HepG2 (cell line): ENCODE measurements around the gene RAP2A. TPM values are rescaled to one million over a fixed set of nuclear protein-coding genes. Genes with fewer than 3 reads are reported as not detected.

Source experiments
- ATAC-seq: fragments of 200-7000 bp; cut with Tn5 transposase; 3 replicates; pipeline ENCODE4 v1.9.1; 2020; ENCODE audit warnings: mild to moderate bottlenecking, moderate library complexity
- BruUV-seq: library from RNA; stranded (reverse); fragments of 400-500 nt; replicated peaks from 2 replicates; lab custom pipeline; 2021; lab: Mats Ljungman, UMichigan
- CTCF ChIA-PET: fragments of 300-600 bp; formaldehyde crosslinking; extraction: SDS; loops from one replicate; lab custom pipeline; 2021; ENCODE audit warnings: low total read pairs, inconsistent platforms, low intra/inter-chr PET ratio; lab: Yijun Ruan, JAX
- POLR2A ChIA-PET: fragments of 350-600 bp; sonication (Branson Sonifier 250); formaldehyde crosslinking; loops from one replicate; lab custom pipeline; 2020; ENCODE audit warnings: antibody characterized with exemption, inconsistent platforms; lab: Yijun Ruan, JAX
- DNase-seq: peaks from one replicate; pipeline ENCODE4 v3.0.0-alpha.2; 2015; ENCODE audit warnings: low spot score
- FAIRE-seq: peaks from 3 replicates; lab custom pipeline; 2011; peaks lifted over from hg19 to GRCh38; lab: Jason Lieb, UNC
- H2AFZ ChIP-seq: one replicate; pipeline ENCODE4 v1.6.1; 2011; ENCODE audit warnings: low read length, inconsistent platforms
- H3K27ac ChIP-seq: fragments of 300-600 bp; 3 replicates; pipeline ENCODE4 v1.8.0; 2011; ENCODE audit warnings: mixed run types, mild to moderate bottlenecking, mixed read lengths, low read length, inconsistent platforms; ENCODE audit not compliant: insufficient read depth; ENCODE audit errors: extremely low read length
- H3K27me3 ChIP-seq, 2 experiments: fragments of 200-600 bp in 1 of 2; 2 replicates in 1 of 2; 3 replicates in 1 of 2; pipeline versions ENCODE4 v1.6.0 to v1.8.0; 2011; ENCODE audit warnings: low read length in 2 of 2, mild to moderate bottlenecking in 2 of 2, moderate library complexity in 2 of 2, inconsistent platforms in 1 of 2; ENCODE audit not compliant: insufficient read depth in 2 of 2, control insufficient read depth in 1 of 2
- H3K36me3 ChIP-seq, 2 experiments: fragments of 200-600 bp in 1 of 2; replicated peaks in 1 of 2; 2 replicates in 1 of 2; 3 replicates in 1 of 2; pipeline versions ENCODE4 v1.5.1 to v1.8.0; 2011; ENCODE audit warnings: low read length in 2 of 2, inconsistent platforms in 1 of 2; ENCODE audit not compliant: insufficient read depth in 2 of 2, control insufficient read depth in 1 of 2
- H3K4me1 ChIP-seq: 2 replicates; pipeline ENCODE4 v1.5.1; 2012; ENCODE audit warnings: low read length, inconsistent platforms; ENCODE audit not compliant: insufficient read depth
- H3K4me2 ChIP-seq: 2 replicates; pipeline ENCODE4 v1.6.0; 2011; ENCODE audit warnings: low read depth, low read length, inconsistent platforms
- H3K4me3 ChIP-seq, 3 experiments: fragments of 200-600 bp in 1 of 3; sonication (generic), shearing (Covaris generic) in 1 of 3; replicated peaks in 1 of 3; 2 replicates each; pipeline ENCODE4 v1.5.1; 2011 to 2016; ENCODE audit warnings: low read length in 3 of 3, inconsistent platforms in 2 of 3, low read depth in 2 of 3, mild to moderate bottlenecking in 2 of 3, control low read depth in 1 of 3, mixed read lengths in 1 of 3; ENCODE audit not compliant: insufficient read depth in 1 of 3
- H3K79me2 ChIP-seq: one replicate; pipeline ENCODE4 v1.6.1; 2011; ENCODE audit warnings: low read length, inconsistent platforms; ENCODE audit not compliant: insufficient read depth
- H3K9ac ChIP-seq: 2 replicates; pipeline ENCODE4 v1.6.0; 2011; ENCODE audit warnings: mild to moderate bottlenecking, low read depth, low read length, inconsistent platforms; ENCODE audit not compliant: insufficient read depth
- H3K9me3 ChIP-seq: 2 replicates; pipeline ENCODE4 v1.5.1; 2012; ENCODE audit warnings: mild to moderate bottlenecking, low read length
- H4K20me1 ChIP-seq: 2 replicates; pipeline ENCODE4 v1.6.0; 2011; ENCODE audit warnings: inconsistent platforms, mild to moderate bottlenecking, low read length, moderate library complexity; ENCODE audit not compliant: insufficient read depth
- ARID5B ChIP-seq: IDR thresholded peaks from 2 replicates; pipeline ENCODE4 v1.4.0; 2020; ENCODE audit warnings: mild to moderate bottlenecking, missing genetic modification reagents
- BRCA1 ChIP-seq: sonication (generic); formaldehyde crosslinking; IDR thresholded peaks from 2 replicates; pipeline ENCODE4 v1.4.0; 2020; ENCODE audit warnings: missing genetic modification reagents
- DBP ChIP-seq: sonication (generic); formaldehyde crosslinking; IDR thresholded peaks from 2 replicates; pipeline ENCODE4 v1.4.0; 2020; ENCODE audit warnings: missing genetic modification reagents; ENCODE audit errors: not compliant biosample characterization
- DR1 ChIP-seq: sonication (generic); formaldehyde crosslinking; IDR thresholded peaks from 2 replicates; pipeline ENCODE4 v1.8.0; 2021; ENCODE audit warnings: mild to moderate bottlenecking, missing genetic modification reagents, inconsistent platforms
- FOXA1 ChIP-seq, 2 experiments: fragments of 450-650 bp in 1 of 2; sonication (generic) in 1 of 2; formaldehyde crosslinking in 1 of 2; IDR thresholded peaks; 2 replicates each; pipeline versions ENCODE4 v1.4.0 to v1.6.1; 2016 to 2020; ENCODE audit warnings: missing genetic modification reagents in 1 of 2
- FOXP4 ChIP-seq: sonication (generic); formaldehyde crosslinking; IDR thresholded peaks from 2 replicates; pipeline ENCODE4 v1.4.0; 2020; ENCODE audit warnings: missing genetic modification reagents
- GATAD2A ChIP-seq: IDR thresholded peaks from 2 replicates; pipeline ENCODE4 v1.6.1; 2016
- KLF11 ChIP-seq: IDR thresholded peaks from 2 replicates; pipeline ENCODE4 v1.6.1; 2016; ENCODE audit warnings: missing compliant biosample characterization
- NCOR1 ChIP-seq: fragments of 200-600 bp; sonication (generic); IDR thresholded peaks from 2 replicates; pipeline ENCODE4 v1.7.0; 2017; ENCODE audit warnings: antibody characterized with exemption, low read length, borderline replicate concordance
- SP4 ChIP-seq: sonication (generic); formaldehyde crosslinking; IDR thresholded peaks from 2 replicates; pipeline ENCODE4 v1.8.1; 2023; ENCODE audit warnings: mild to moderate bottlenecking, missing genetic modification reagents
- ZBTB2 ChIP-seq: sonication (generic); formaldehyde crosslinking; IDR thresholded peaks from 2 replicates; pipeline ENCODE4 v1.8.0; 2022; ENCODE audit warnings: low read depth, missing genetic modification reagents
- ZNF432 ChIP-seq: sonication (generic); formaldehyde crosslinking; IDR thresholded peaks from 2 replicates; pipeline ENCODE4 v1.5.0; 2020; ENCODE audit warnings: missing genetic modification reagents, mild to moderate bottlenecking, borderline replicate concordance
- ZNF713 ChIP-seq: sonication (generic); formaldehyde crosslinking; IDR thresholded peaks from 2 replicates; pipeline ENCODE4 v1.4.0; 2020; ENCODE audit warnings: mild to moderate bottlenecking, missing genetic modification reagents
- ZNF775 ChIP-seq: sonication (generic); formaldehyde crosslinking; IDR thresholded peaks from 2 replicates; pipeline ENCODE4 v1.4.0; 2020; ENCODE audit warnings: missing genetic modification reagents, mild to moderate bottlenecking, moderate library complexity, borderline replicate concordance
- ZNF782 ChIP-seq: sonication (generic); formaldehyde crosslinking; IDR thresholded peaks from 2 replicates; pipeline ENCODE4 v1.4.0; 2020; ENCODE audit warnings: missing genetic modification reagents, mild to moderate bottlenecking, borderline replicate concordance
- WGBS: methylation state at CpG from one replicate; pipeline ENCODE4 v1.1.6; 2017; ENCODE audit warnings: low lambda C conversion rate; 5-methylcytosine and 5-hydroxymethylcytosine counted together
- in situ Hi-C: cut with HindIII; loops from 2 replicates; pipeline ENCODE4 v1.10.0; 2017; ENCODE audit warnings: low pct_unique_long_range_greater_than_20kb; ENCODE audit not compliant: extremely low pct_ligation_motif_present
- intact Hi-C: fragments of 100-400 bp; cut with micrococcal nuclease; formaldehyde crosslinking; loops from one replicate; pipeline ENCODE4 v1.10.0; 2022; ENCODE audit not compliant: unreplicated experiment
- polyA plus RNA-seq, 8 experiments: library from polyadenylated mRNA; depleted of rRNA in 3 of 8; stranded (reverse) in 7 of 8; unstranded in 1 of 8; fragments of >200 nt; fragmentation: Illumina TruSeq in 4 of 8; extraction: Trizol in 4 of 8; gene quantifications; 2 replicates each; pipeline versions ENCODE4 v1.2.1 to v1.2.3, GENCODE V29; 2011 to 2016; ENCODE audit warnings: low read depth in 4 of 8, missing spikeins in 1 of 8, mixed read lengths in 1 of 8; ENCODE audit not compliant: insufficient read depth in 1 of 8
- total RNA-seq, 5 experiments: library from RNA; depleted of rRNA; stranded (reverse); fragments of >200 nt; fragmentation: Illumina TruSeq; extraction: Trizol; gene quantifications; 2 replicates each; pipeline ENCODE4 v1.2.3, GENCODE V29; 2016; ENCODE audit warnings: low read depth in 1 of 5

RAP2A gene
- total and polyA plus RNA-seq, 2 of the 13 experiments (the other 11 are each of a cell fraction or from before 2014, with no cell fraction given): 9.9 to 23.1 TPM

GRCh38 chr13:97425590-97425989, 8.4 kb upstream of the RAP2A start (continued):
- TF ChIP-seq ZNF432 (CRISPR knock-in tag): no peak

GRCh38 chr13:97426695-97427094, 7.3 kb upstream of the RAP2A start:
- POLR2A ChIA-PET: no interaction called here
- BruUV-seq: no TSS peak
- no peak overlapping the region for H3K27ac ChIP-seq
- no peaks in the 10 kb centered on the region for H3K9me3 ChIP-seq
- CTCF ChIA-PET: no interaction called here
- no peaks in the 10 kb centered on the region for H4K20me1 ChIP-seq
- in situ Hi-C loops (no loop called here), intact Hi-C loops (no loop called here)
- H3K79me2 ChIP-seq: no peaks in the 10 kb centered on the region
- DNase-seq (peak; percentile 23), ATAC-seq (peak; percentile 74), FAIRE-seq (no peak)
- no peak overlapping the region for H3K4me2 ChIP-seq
- peaks cover 30% of the 10 kb centered on the region for H3K4me1 ChIP-seq
- H2AFZ ChIP-seq: no peak overlapping the region
- H3K36me3 ChIP-seq: no peaks in the 10 kb centered on the region
- H3K27me3 ChIP-seq: no peaks in the 10 kb centered on the region
- WGBS: 0% methylated on average over 3 of the region's 3 CpGs
- H3K4me3 ChIP-seq: no peak overlapping the region
- no peak overlapping the region for H3K9ac ChIP-seq
- 0 out of 2 replicates have a peak, but pooled peaks have one; percentile 17 for TF ChIP-seq ARID5B (CRISPR knock-in tag)
- no peak for TF ChIP-seq FOXP4 (CRISPR knock-in tag)
- TF ChIP-seq ZNF782 (CRISPR knock-in tag): no peak
- TF ChIP-seq ZNF775 (CRISPR knock-in tag): no peak
- no peak for TF ChIP-seq BRCA1 (CRISPR knock-in tag)
- no peak for TF ChIP-seq SP4 (CRISPR knock-in tag)
- no peak for TF ChIP-seq FOXA1 (IDR thresholded peaks at IDR 0.05)
- peak; percentile 84 for TF ChIP-seq FOXA1 (CRISPR knock-in tag; IDR thresholded peaks at IDR 0.05)
- no peak for TF ChIP-seq ZBTB2 (CRISPR knock-in tag)
- TF ChIP-seq DR1 (CRISPR knock-in tag): no peak
- TF ChIP-seq DBP (CRISPR knock-in tag): no peak
- TF ChIP-seq GATAD2A (CRISPR knock-in tag): 0 out of 2 replicates have a peak, but pooled peaks have one; percentile 13
- no peak for TF ChIP-seq NCOR1
- no peak for TF ChIP-seq ZNF713
- TF ChIP-seq KLF11: no peak
